ENCODE results near the gene MAPK8IP3.

Gene MAPK8IP3

GRCh38 chr16:1818204-1818872 is 112.3 kb downstream of the MAPK8IP3 start:
- DNase-seq: no peak

- no peak for DNase-seq
Measured at GRCh38 chr16:1818873-1819525, 113.0 kb downstream of the MAPK8IP3 start.

- no peak for DNase-seq
Measured at GRCh38 chr16:1819611-1820010, 113.6 kb downstream of the MAPK8IP3 start.

Data from activated CD4-positive, alpha-beta T cell treated with anti-CD3 and anti-CD28 coated beads, Interleukin-2, amount 50 U/mL, for 4 hours (primary cell).